HG03457 (cell line): ENCODE results near the gene CSTPP1.

Experiments used
- ATAC-seq: cut with Tn5 transposase; IDR thresholded peaks from one replicate; pipeline ENCODE4 v1.9.1; 2021; ENCODE audit warnings: moderate number of reproducible peaks; ENCODE audit not compliant: unreplicated experiment

Gene CSTPP1

DNA sequence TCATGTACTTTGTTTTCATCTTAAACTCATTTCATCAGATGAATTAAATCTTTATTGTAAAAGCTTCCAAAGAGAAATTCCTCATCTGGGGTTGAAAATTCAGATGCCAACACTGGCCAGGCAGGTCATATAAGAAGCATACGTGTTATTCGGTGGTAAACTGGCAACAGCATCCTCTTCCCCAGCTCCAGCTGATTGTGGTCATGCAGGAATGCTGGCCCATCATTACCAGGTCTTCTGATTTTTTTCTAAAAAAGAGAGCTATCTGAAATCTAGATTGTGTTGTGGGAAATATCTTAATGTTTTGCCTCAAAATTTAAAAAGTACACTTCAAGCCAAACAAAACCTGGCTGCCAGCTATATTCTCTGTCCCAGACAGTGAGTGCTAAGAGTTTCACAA lies 186.5 kb downstream of the CSTPP1 start:
- ATAC-seq = no peak

DNA sequence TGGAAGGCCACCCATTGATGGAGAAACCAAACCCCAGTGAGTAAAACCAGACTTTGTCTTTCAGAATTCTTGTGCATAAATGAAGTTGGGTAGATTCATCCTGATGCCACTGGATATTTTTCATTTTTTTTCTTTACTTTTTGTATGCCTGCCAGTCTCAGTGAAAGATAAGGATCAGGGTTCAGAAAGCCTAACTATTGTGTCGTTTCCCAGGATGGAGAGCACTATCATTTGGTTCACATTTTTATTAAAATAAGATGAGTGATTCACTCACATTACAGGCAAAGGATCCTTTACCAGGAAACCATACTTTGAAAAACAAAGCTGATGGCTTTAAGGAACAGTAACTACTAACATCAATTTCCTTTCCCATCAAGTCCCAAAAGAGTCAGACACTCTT lies 188.1 kb downstream of the CSTPP1 start:
- no peak for ATAC-seq

GRCh38 chr11:47125083-47125482 lies 188.5 kb downstream of the CSTPP1 start:
- ATAC-seq = no peak

- no peak for ATAC-seq
Measured at GRCh38 chr11:47127213-47127612, 190.7 kb downstream of the CSTPP1 start.

DNA sequence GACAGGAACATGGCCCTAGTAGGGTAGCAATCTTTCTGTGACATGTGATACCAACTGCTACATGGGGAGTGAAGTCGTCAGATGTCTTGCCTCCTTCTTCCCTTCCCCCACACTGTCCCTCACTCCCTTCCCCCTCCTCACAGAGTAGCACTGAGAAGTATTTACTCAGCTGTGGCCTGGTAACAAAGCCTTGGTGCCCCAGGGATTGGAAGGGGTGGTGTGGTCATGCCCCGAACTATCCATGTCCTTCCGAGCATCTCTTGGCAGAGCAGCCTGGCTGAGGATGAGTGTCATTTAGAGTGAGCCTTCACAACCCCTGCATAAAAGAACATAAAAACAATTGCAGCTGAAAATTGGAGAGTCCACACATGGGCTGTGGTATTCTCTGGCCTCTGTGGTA lies 194.0 kb downstream of the CSTPP1 start:
- no peak for ATAC-seq

GRCh38 chr11:47131136-47131535 lies 194.6 kb downstream of the CSTPP1 start:
- no peak for ATAC-seq

DNA sequence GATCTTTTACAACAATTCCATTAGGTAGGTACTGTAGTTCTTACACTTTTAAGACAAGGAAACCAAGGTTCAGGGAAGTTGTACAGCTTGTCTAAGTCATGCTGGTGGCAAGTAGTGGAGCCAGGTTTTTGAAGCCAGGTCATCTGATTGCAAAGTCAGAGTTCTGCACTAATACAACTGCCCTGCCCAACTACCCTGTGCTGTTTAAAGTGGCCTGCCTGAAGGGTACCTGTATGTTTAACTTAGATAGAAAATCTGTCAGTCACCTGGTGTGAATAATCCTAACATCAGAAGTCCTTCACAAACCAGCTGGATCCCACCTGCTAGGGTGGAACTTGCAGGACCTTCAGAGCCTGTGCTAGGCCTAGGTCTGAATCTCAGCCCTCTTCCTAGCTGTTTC lies 195.9 kb downstream of the CSTPP1 start:
- no peak for ATAC-seq

DNA sequence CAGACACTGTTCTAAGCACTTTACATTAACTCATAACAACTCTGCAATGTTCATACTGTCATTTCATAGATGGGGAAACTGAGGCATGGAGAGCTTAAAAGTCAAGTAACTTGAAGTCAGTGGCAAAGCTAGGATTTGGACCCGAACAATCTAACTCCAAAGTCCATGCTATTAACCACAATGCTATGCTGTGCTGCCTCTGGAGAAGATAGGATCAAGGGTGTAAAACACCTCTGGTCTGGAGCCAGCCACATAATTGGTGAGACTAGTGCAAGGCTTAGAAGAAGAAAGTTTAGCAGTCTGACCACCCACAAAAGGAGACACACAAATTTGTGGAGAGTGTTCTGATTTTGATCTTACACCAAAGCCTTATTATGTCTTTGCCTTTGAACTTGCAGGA lies 196.4 kb downstream of the CSTPP1 start:
- ATAC-seq = no peak

DNA sequence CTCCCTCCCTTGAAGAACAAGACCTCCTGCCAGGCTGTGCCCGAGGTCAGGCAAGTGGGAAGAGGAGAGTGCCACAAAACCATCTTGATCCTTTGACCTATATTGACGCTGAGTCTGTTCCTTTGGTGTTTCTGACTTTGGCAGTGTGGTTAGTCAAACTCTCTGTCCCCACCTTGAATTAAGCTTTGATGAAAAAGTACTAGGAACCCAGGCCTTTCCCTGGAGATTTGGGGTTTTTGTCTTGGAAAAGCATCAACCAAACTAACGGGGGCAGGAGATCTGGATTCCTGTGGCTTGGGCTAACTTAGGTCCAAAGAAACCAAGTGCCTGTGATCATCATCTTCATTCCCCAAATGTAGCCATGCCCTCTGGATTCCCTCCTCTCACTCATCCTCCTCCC lies 199.8 kb downstream of the CSTPP1 start:
- ATAC-seq = no peak

DNA sequence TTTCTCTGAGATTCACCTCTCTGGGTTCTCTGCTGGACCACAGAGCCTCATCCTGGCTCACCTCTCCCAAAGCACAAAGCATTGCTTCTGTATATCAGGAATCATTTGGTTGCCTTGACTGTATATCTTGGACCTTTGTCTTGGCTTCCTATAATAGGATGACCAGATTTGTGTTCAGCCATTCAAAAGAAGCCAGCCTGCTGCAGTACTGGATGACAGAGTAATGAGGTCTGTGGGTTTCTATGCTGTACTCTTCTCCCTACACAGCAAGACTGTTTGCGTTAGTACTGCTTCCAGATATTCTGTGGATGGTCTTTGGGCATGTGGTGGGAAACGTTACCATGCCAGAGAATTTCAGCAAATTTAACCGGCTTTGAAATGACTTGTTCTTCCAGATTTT lies 200.4 kb downstream of the CSTPP1 start:
- ATAC-seq = no peak

DNA sequence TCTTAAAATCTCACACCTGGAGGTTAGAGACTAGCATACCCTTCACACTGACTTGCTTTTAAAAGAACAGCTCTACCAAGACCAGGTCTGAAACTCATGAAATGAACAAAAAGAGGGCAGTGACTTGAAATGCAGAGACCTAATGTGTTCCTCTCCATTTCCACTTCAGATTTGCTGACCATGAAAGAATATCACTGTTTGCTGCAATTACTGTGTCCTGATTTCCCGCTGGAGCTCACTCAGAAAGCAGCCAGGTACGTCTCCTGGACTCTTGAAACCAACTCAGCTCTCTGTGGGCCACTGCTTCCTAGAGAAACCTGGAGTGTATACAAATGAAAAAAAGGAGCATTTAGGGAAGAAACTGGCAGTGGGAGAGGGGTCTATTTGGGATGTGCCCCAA lies 200.9 kb downstream of the CSTPP1 start:
- no peak for ATAC-seq

GRCh38 chr11:47139878-47140277 lies 203.3 kb downstream of the CSTPP1 start:
- no peak for ATAC-seq

- ATAC-seq = no peak
Measured at GRCh38 chr11:47143322-47143721, 206.8 kb downstream of the CSTPP1 start.

DNA sequence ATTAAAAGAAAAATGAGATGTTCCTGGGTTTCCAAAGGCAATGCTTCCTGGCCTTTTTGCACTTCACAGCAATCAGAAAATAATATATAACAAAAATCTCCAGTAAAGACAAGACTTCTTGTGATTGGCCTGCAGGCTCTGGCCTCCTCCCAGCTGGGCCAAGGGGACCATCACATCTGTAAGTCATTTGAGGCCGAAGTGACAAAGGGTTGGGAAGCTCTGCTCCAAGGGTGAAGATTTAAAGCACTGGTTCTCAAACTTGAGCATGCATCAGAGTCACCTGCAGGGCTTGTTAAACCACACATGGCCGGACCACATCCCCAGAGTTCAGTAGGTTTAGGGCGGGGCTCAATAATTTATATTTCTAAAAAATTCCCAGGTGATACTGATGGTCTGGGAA lies 208.0 kb downstream of the CSTPP1 start:
- ATAC-seq = no peak

DNA sequence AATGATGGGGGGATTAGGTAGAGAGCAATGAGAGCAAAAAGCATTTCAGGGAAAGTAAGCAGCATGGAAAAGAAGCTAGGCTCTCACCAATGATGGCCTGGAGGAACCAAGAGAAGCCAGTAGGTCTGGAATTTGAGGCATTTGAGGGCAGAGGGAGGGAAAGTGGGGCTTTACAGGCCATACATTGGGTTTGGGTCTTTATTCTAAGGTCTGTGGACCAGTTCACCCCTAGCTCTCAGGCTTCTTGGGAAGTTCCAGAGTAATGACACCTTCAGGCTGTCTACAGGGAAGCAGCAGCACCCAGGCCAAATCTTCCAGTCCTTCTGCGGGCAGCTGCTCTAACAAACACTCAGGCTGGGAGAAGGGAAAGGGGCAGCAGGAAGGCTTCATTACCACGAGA lies 210.7 kb downstream of the CSTPP1 start:
- ATAC-seq = no peak

DNA sequence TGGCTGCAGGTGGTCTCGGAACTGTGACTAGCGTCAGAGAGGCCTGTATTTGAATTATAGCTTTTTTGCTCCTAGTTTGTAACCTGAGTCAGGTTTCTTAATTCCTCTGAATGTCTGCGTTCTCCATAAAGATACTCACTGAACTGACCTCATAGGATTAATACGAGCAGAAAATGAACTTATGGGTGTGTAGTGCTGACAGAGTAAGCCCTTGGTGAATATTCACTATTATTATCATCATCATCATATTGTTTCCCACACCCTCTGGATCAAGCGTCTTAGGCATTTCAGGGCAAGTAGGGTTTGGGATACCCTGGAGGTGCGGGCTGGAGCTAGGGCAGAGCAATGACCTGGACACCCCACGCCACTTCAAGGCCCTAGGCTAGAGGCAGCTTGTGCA lies 211.1 kb downstream of the CSTPP1 start:
- ATAC-seq = no peak

DNA sequence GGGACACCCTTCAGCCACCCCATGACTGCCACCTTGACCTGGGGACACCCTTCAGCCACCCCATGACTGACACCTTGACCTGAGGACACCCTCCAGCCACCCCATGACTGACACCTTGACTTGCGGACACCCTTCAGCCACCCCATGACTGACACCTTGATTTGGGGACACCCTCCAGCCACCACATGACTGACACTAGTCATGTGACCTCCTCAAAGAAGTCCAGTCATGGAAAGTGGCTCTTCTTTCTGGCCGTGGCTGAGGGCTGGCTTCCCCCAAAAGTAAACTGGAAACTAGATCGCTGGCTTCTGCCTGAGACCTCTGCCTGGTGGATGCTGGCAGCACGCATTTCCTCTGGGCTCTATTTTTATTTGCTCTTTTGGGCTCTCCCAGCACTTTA lies 211.7 kb downstream of the CSTPP1 start:
- ATAC-seq = no peak

- ATAC-seq = no peak
Measured at GRCh38 chr11:47148903-47149531, 212.5 kb downstream of the CSTPP1 start.

GRCh38 chr11:47149782-47150181 lies 213.2 kb downstream of the CSTPP1 start:
- no peak for ATAC-seq

GRCh38 chr11:47152126-47152952 lies 215.8 kb downstream of the CSTPP1 start:
- ATAC-seq = no peak

DNA sequence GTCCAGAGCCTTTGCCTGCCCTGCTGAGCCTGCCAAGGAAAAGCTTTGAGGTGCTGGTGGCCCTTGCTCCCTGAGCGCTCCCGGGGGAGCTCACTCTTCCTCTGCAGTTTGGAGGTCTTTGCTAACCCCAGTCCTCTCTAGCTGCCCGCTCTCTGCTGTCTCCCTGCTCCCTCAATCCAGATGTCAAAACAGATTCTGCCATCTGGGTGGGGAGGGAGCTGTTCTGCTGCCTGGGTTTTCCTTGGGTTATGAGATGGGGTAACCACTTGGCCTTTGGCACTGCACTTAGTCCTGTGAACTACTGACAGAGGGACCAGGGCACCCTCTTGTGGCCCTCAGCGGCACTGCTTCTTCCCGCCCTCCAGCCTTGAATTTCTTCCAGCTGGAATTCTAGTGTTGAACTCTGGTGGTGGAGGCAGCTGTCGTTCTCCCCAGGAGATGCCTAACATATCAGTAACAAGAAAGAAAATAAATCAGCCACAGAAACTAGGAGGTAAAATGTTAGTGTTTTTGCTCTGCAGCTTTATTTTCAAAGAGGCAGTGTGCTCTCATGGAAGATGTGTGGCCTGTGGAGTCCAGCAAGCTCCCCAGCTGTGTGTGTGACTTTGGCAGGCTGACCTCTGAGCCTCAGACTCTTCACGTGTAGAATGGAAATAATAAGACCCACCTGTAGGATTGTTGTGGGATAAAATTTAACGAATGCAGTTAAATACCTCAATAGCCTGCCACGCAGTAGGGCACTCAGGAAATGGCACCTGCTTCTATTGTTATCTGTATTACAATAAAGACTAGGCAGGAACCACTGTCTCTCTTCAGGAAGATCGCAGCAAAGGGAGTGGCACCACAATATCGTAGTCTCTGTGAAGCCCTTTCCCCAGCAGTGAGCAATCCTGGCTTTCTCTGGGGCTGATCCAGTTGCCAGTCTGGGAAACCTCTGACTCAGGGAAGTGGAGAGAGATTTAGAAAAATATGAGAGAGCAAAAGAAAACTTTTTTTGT lies 216.7 kb downstream of the CSTPP1 start:
- no peak for ATAC-seq
